HEK293 (cell line): ENCODE results near the gene PSTPIP2.
A peak's percentile ranks its signal among the peaks of the same experiment; 100 is the strongest.

Experiments
- CTCF ChIA-PET: fragments of 350-600 bp; formaldehyde crosslinking; extraction: SDS; loops from one replicate; lab custom pipeline; 2021; ENCODE audit warnings: antibody characterized with exemption; lab: Yijun Ruan, JAX
- POLR2A ChIA-PET: fragments of 300-600 bp; formaldehyde crosslinking; extraction: SDS; loops from one replicate; lab custom pipeline; 2020; ENCODE audit warnings: antibody characterized with exemption, inconsistent platforms; lab: Yijun Ruan, JAX
- H3K27ac ChIP-seq: fragments of 200-500 bp; sonication (Bioruptor generic); 2 replicates; pipeline ENCODE4 v1.5.1; 2014; ENCODE audit warnings: low read depth, low read length, control low read depth, inconsistent platforms; ENCODE audit errors: extremely low read depth
- H3K36me3 ChIP-seq, 2 experiments: fragments of 200-500 bp in 1 of 2; sonication (Bioruptor generic) in 1 of 2; 1 replicate in 1 of 2; 2 replicates in 1 of 2; pipeline ENCODE4 v1.5.1; 2014 to 2017; ENCODE audit warnings: inconsistent platforms in 2 of 2, low read length in 2 of 2; ENCODE audit not compliant: control insufficient read depth in 2 of 2, insufficient read depth in 1 of 2
- H3K4me1 ChIP-seq: fragments of 200-500 bp; sonication (Bioruptor generic); 2 replicates; pipeline ENCODE4 v1.5.1; 2014; ENCODE audit warnings: mild to moderate bottlenecking, low read length, inconsistent platforms; ENCODE audit not compliant: control insufficient read depth, insufficient read depth
- H3K4me3 ChIP-seq: 2 replicates; pipeline ENCODE4 v1.5.1; 2011; ENCODE audit warnings: low read depth, mild to moderate bottlenecking, control low read depth, low read length, moderate library complexity
- H3K9me3 ChIP-seq: fragments of 200-500 bp; sonication (Bioruptor generic); 2 replicates; pipeline ENCODE4 v1.5.1; 2014; ENCODE audit warnings: low read depth, low read length, inconsistent platforms; ENCODE audit not compliant: control insufficient read depth, insufficient read depth
- BCL6B ChIP-seq: fragments of 450-650 bp; formaldehyde crosslinking; IDR thresholded peaks from 2 replicates; pipeline ENCODE4 v1.5.1; 2017; ENCODE audit warnings: missing biosample characterization, missing genetic modification characterization
- CTCF ChIP-seq: fragments of 450-650 bp; formaldehyde crosslinking; IDR thresholded peaks from 2 replicates; pipeline ENCODE4 v1.5.1; 2016; ENCODE audit warnings: missing biosample characterization, missing genetic modification characterization
- FEZF1 ChIP-seq: fragments of 450-650 bp; formaldehyde crosslinking; IDR thresholded peaks from 2 replicates; pipeline ENCODE4 v1.5.1; 2016; ENCODE audit warnings: missing biosample characterization, missing genetic modification characterization
- GLIS1 ChIP-seq: fragments of 450-650 bp; formaldehyde crosslinking; IDR thresholded peaks from 2 replicates; pipeline ENCODE4 v1.5.1; 2016; ENCODE audit warnings: missing biosample characterization, missing genetic modification characterization
- GLIS2 ChIP-seq: fragments of 450-650 bp; formaldehyde crosslinking; IDR thresholded peaks from 2 replicates; pipeline ENCODE4 v1.5.1; 2016; ENCODE audit warnings: missing biosample characterization, missing genetic modification characterization
- PRDM4 ChIP-seq: fragments of 450-650 bp; formaldehyde crosslinking; IDR thresholded peaks from 2 replicates; pipeline ENCODE4 v1.5.1; 2017; ENCODE audit warnings: missing biosample characterization, missing genetic modification characterization
- ZEB2 ChIP-seq: fragments of 450-650 bp; formaldehyde crosslinking; IDR thresholded peaks from 2 replicates; pipeline ENCODE4 v1.5.1; 2016; ENCODE audit warnings: missing biosample characterization, missing genetic modification characterization
- ZFP41 ChIP-seq: fragments of 450-650 bp; formaldehyde crosslinking; IDR thresholded peaks from 2 replicates; pipeline ENCODE4 v1.5.1; 2016; ENCODE audit warnings: missing biosample characterization, missing genetic modification characterization, borderline replicate concordance
- ZNF121 ChIP-seq: fragments of 450-650 bp; formaldehyde crosslinking; IDR thresholded peaks from 2 replicates; pipeline ENCODE4 v1.5.1; 2016; ENCODE audit warnings: missing biosample characterization, missing genetic modification characterization
- ZNF132 ChIP-seq: fragments of 450-650 bp; formaldehyde crosslinking; IDR thresholded peaks from 2 replicates; pipeline ENCODE4 v1.5.1; 2017; ENCODE audit warnings: missing biosample characterization, missing genetic modification characterization, borderline replicate concordance
- ZNF19 ChIP-seq: fragments of 450-650 bp; formaldehyde crosslinking; IDR thresholded peaks from 2 replicates; pipeline ENCODE4; 2016; ENCODE audit warnings: missing biosample characterization, missing genetic modification characterization, low read depth
- ZNF366 ChIP-seq: fragments of 450-650 bp; formaldehyde crosslinking; conservative IDR thresholded peaks from 2 replicates; pipeline ENCODE4 v1.5.1; 2016; ENCODE audit warnings: missing biosample characterization, missing genetic modification characterization
- ZNF391 ChIP-seq: fragments of 450-650 bp; formaldehyde crosslinking; IDR thresholded peaks from 2 replicates; pipeline ENCODE4 v1.5.1; 2016; ENCODE audit warnings: low read depth, missing biosample characterization, missing genetic modification characterization, borderline replicate concordance
- ZNF398 ChIP-seq: fragments of 450-650 bp; formaldehyde crosslinking; IDR thresholded peaks from 2 replicates; pipeline ENCODE4 v1.5.1; 2017; ENCODE audit warnings: missing biosample characterization, missing genetic modification characterization
- ZNF404 ChIP-seq: fragments of 450-650 bp; formaldehyde crosslinking; IDR thresholded peaks from 2 replicates; pipeline ENCODE4 v1.5.1; 2017; ENCODE audit warnings: missing biosample characterization, missing genetic modification characterization
- ZNF510 ChIP-seq: fragments of 450-650 bp; formaldehyde crosslinking; IDR thresholded peaks from 2 replicates; pipeline ENCODE4 v1.5.1; 2018; ENCODE audit warnings: mild to moderate bottlenecking, missing genetic modification characterization, missing biosample characterization; ENCODE audit not compliant: insufficient replicate concordance
- ZNF629 ChIP-seq: fragments of 450-650 bp; formaldehyde crosslinking; IDR thresholded peaks from 2 replicates; pipeline ENCODE4 v1.5.1; 2017; ENCODE audit warnings: missing biosample characterization, missing genetic modification characterization
- ZNF654 ChIP-seq: fragments of 450-650 bp; formaldehyde crosslinking; IDR thresholded peaks from 2 replicates; pipeline ENCODE4 v1.5.1; 2016; ENCODE audit warnings: low read depth, missing biosample characterization, missing genetic modification characterization
- ZNF660 ChIP-seq: fragments of 450-650 bp; IDR thresholded peaks from 2 replicates; pipeline ENCODE4 v1.5.1; 2018; ENCODE audit warnings: missing biosample characterization, mild to moderate bottlenecking, missing genetic modification characterization
- ZNF776 ChIP-seq: fragments of 450-650 bp; formaldehyde crosslinking; IDR thresholded peaks from 2 replicates; pipeline ENCODE4 v1.5.0; 2017; ENCODE audit warnings: missing biosample characterization, missing genetic modification characterization, borderline replicate concordance
- ZNF792 ChIP-seq: fragments of 450-650 bp; formaldehyde crosslinking; IDR thresholded peaks from 2 replicates; pipeline ENCODE4 v1.5.1; 2016; ENCODE audit warnings: missing biosample characterization, missing genetic modification characterization
- ZXDB ChIP-seq: fragments of 450-650 bp; formaldehyde crosslinking; IDR thresholded peaks from 2 replicates; pipeline ENCODE4 v1.5.1; 2016; ENCODE audit warnings: missing biosample characterization, missing genetic modification characterization

Gene PSTPIP2

GRCh38 chr18:46080156-46080555, 8.1 kb upstream of the PSTPIP2 start:
- TF ChIP-seq GLIS1 (tag by site-specific recombination) (no peak), FEZF1 (tag by site-specific recombination) (peak; percentile 35; the same call in 1 of the 2 replicates), ZNF510 (tag by site-specific recombination) (no peak), ZFP41 (no peak), ZNF776 (tag by site-specific recombination) (no peak), ZNF366 (no peak), BCL6B (tag by site-specific recombination) (no peak), ZNF398 (tag by site-specific recombination) (no peak)
- TF ChIP-seq, all 188 proteins: peak for 1
- Histone ChIP-seq H3K4me1 (no peaks in the 10 kb centered on the region), H3K36me3 (peaks cover 56 to 63% of the 10 kb centered on the region in 2 experiments), H3K9me3 (no peaks in the 10 kb centered on the region), H3K4me3 (no peak overlapping the region), H3K27ac (no peak overlapping the region)
- ChIA-PET CTCF (interaction anchor here (0.6 kb wide), 1 partner anchor 18 kb away, joined by 4 read pairs; the partner anchor contains the start of gene ATP5F1A), POLR2A (no interaction called here)

GRCh38 chr18:46079336-46079735, 7.3 kb upstream of the PSTPIP2 start:
- Histone ChIP-seq H3K27ac (no peak overlapping the region), H3K4me3 (no peak overlapping the region), H3K4me1 (no peaks in the 10 kb centered on the region), H3K36me3 (peaks cover 47 to 55% of the 10 kb centered on the region in 2 experiments), H3K9me3 (no peaks in the 10 kb centered on the region)
- CTCF ChIA-PET, result no interaction called here
- TF ChIP-seq ZNF792, result no peak
- no peak for TF ChIP-seq ZNF391 (tag by site-specific recombination)
- TF ChIP-seq ZNF132 (tag by site-specific recombination), result no peak
- TF ChIP-seq ZNF121 (tag by site-specific recombination), result peak; percentile 58; the same call in 1 of the 2 replicates
- POLR2A ChIA-PET, result no interaction called here

- no peaks in the 10 kb centered on the region for H3K4me1 ChIP-seq
- no peak overlapping the region for H3K27ac ChIP-seq
- CTCF ChIA-PET, result interaction anchor here (0.5 to 3.7 kb wide), 60 partner anchors 9 to 797 kb away, joined by 3 to 48 read pairs (median 5); partner anchors contain the start of genes ATP5F1A and SLC14A1
- no peak overlapping the region for H3K4me3 ChIP-seq
- POLR2A ChIA-PET, result interaction anchor here (0.5 to 1.1 kb wide), 4 partner anchors 24 to 110 kb away, joined by 3 read pairs; partner anchors contain the start of gene ATP5F1A
- H3K9me3 ChIP-seq, result no peaks in the 10 kb centered on the region
- H3K36me3 ChIP-seq, result peaks cover under 1 to 3% of the 10 kb centered on the region in 2 experiments; a peak in 2 of 3 replicates
- TF ChIP-seq ZXDB, result no peak
- peak; percentile 21; the same call in 1 of the 2 replicates for TF ChIP-seq CTCF (tag by site-specific recombination)
- 0 out of 2 replicates have a peak, but pooled peaks have one; percentile 54 for TF ChIP-seq ZNF660 (tag by site-specific recombination)
- peak; percentile 81 for TF ChIP-seq ZNF654
- TF ChIP-seq PRDM4 (tag by site-specific recombination), result no peak
- peak; percentile 35; the same call in 1 of the 2 replicates for TF ChIP-seq GLIS1 (tag by site-specific recombination)
- 0 out of 2 replicates have a peak, but pooled peaks have one; percentile 11 for TF ChIP-seq GLIS2
- TF ChIP-seq ZNF404 (tag by site-specific recombination), result no peak
- 0 out of 2 replicates have a peak, but pooled peaks have one; percentile 41 for TF ChIP-seq ZEB2 (tag by site-specific recombination)
- no peak for TF ChIP-seq ZNF19 (tag by site-specific recombination)
- TF ChIP-seq ZNF629 (tag by site-specific recombination), result no peak
Observed at GRCh38 chr18:46073474-46074331, 1.6 kb upstream of the PSTPIP2 start.
